GM19463 (cell line): ENCODE data around the gene NAA25.
"Not testable (repeated sequence)": the region's sequence is repeated elsewhere in the genome, so short reads cannot be mapped to it uniquely, and the experiment has no call there.

Experiments
- ATAC-seq: cut with Tn5 transposase; IDR thresholded peaks from one replicate; pipeline ENCODE4 v1.9.1; 2021; ENCODE audit warnings: mild to moderate bottlenecking, moderate library complexity; ENCODE audit not compliant: unreplicated experiment

NAA25 gene

GRCh38 chr12:112010415-112011344 lies 97.9 kb downstream of the NAA25 start:
- ATAC-seq: no peak

DNA sequence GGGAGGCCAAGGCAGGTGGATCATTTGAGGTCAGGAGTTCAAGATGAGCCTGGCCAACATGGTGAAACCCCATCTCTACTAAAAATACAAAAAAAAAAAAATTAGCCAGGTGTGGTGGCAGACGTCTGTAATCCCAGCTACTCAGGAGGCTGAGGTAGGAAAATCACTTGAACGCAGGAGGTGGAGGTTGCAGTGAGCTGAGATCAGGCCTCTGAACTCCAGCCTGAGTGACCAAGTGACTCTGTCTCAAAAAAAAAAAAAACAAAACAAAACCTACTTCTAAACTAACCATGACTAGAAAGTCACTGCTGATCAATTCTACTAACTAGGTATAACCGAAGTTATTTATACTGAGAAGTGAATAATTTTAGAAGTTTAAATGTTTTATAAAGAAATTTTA lies 99.0 kb downstream of the NAA25 start:
- not testable (repeated sequence) for ATAC-seq

DNA sequence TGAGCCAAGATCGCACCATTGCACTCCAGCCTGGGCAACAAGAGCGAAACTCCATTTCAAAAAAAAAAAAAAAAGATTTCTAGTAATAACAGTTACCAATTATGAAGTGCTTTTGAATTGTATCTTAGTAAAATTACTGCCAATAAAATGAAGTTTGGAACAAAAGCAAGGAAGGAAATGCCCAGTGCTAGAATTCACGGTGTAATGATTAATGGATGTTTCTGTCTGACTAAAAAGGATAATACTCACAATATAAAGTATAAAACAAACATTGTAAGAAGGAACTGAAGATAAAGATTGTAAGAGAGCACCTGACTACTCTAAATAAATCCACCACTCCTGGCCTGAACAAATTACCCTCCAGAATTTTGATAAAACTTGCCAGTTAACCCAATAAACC lies 99.7 kb downstream of the NAA25 start:
- no peak for ATAC-seq

DNA sequence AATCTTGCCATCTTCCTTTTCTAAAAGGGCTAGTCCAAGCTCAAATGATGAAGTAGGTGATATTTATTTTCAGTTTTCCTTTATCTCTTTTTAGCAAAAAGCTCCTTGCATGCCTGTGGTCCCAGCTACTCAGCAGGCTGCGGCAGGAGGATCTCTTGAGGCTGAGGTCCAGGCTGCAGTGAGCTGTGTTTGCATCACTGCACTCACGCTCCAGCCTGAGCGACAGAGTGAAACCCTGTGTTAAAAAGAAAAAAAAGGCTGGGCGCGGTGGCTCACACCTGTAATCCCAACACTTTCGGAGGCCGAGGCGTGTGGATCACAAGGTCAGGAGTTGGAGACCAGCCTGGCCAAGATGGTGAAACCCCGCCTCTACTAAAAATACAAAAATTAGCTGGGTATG lies 100.6 kb downstream of the NAA25 start:
- ATAC-seq: no peak

- no peak for ATAC-seq
Observed at GRCh38 chr12:112005419-112006395, 102.9 kb downstream of the NAA25 start.

GRCh38 chr12:112004041-112004440 lies 104.5 kb downstream of the NAA25 start:
- no peak for ATAC-seq

GRCh38 chr12:112001576-112001975 lies 107.0 kb downstream of the NAA25 start:
- no peak for ATAC-seq

DNA sequence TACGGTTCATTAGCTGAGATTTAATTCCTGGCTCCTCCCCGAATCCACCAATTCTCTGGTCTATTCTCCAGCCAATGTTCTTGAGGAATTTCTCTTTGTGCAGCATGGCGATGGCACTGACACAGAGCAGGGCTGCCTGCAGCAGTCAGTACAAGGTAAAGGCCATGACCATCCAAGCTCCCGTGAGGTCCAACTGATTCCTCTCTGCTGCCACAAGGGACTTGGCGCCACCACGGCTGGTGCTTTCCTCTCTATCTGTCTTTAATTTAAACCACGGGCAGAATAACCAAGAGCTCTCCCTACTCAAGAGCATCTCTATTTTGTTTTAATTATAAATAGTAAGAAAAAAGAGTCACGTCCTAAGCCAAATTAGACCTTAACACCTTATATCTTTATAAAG lies 107.8 kb downstream of the NAA25 start:
- no peak for ATAC-seq

DNA sequence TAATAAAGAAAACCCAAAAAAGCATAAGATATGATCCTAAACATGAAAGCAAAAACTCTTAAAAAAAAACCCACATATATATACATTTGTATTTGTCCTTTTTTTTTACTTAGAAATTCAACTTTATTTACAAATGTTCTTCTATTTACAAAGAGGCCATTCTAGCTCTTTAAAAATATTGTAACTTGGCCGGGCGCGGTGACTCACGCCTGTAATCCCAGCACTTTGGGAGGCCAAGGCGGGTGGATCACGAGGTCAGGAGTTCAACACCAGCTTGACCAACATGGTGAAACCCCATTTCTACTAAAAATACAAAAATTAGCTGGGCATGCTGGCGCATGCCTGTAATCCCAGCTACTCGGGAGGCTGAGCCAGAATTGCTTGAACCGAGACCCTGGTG lies 109.5 kb downstream of the NAA25 start:
- ATAC-seq: not testable (repeated sequence)

- ATAC-seq: no peak
Observed at GRCh38 chr12:111998015-111998414, 110.6 kb downstream of the NAA25 start.

DNA sequence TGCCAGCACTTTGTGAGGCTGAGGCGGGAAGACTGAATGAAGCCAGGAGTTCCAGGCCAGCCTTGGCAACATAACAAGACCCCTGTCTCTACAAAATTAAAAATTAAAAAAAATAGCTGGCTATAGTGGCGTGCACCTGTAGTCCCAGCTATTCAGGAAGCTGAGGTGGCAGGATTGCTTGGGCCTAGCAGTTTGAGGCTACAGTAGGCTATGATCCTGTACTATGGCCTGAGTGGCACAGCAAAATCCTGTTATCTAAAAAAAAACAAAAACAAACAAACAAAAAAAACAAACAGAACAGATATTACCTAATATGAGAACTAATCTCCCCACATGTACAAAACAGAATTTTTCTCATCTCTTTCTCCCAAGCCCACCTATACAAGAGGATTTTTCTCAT lies 111.3 kb downstream of the NAA25 start:
- ATAC-seq: no peak

- no peak for ATAC-seq
Observed at GRCh38 chr12:111995782-111996480, 112.7 kb downstream of the NAA25 start.

GRCh38 chr12:111994211-111995111 lies 114.1 kb downstream of the NAA25 start:
- not testable (repeated sequence) for ATAC-seq

DNA sequence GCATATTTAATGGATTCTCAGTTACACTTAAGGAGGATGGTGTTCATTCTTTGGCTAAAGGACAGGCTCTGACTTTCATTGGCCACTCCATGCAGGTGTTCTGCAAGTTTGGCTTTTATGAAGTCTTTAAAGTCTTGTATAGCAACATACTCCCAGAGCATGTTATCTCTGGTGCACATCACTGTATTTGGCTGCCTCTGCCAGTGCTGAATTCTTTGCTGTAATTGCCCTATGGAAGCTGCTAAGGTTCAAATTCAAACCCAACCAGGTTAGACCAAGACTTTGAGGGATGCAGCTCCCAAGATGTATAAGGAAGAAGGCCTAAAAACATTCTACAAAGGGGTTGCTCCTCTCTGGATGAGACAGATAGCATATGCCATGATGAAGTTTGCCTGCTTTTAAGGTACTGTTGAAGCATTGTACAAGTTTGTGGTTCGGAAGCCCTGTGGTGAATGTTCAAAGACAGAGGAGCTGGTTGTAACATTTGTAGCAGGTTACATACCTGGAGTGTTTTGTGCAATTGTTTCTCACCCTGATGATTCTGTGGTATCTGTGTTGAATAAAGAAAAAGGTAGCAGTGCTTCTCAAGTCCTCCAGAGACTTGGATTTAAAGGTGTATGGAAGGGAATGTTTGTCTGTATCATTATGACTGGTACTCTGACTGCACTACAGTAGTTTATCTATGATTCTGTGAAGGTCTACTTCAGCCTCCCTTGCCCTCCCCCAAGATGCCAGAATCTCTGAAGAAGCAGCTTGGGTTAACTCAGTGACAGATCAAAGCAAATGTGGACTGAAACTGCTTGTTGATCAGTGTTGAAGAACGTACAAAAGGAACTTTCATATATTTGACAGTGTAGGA lies 115.1 kb downstream of the NAA25 start:
- peak; percentile 55 for ATAC-seq

DNA sequence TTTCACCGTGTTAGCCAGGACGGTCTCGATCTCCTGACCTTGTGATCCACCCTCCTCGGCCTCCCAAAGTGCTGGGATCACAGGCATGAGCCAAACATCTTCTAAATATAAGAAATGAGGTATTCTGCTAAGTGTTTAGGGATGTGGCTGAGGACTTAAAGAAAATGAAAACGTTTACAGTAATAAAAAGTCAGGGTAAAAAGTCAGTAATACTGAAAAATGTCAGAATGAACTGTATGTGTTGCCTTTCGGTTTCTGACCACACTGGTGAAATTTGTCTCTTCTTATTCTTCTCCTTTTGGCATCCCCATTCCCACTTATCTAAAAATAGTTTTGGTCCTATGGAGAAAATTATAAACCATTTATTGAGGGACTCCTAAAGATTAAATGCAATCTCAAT lies 116.1 kb downstream of the NAA25 start:
- no peak for ATAC-seq

GRCh38 chr12:111991946-111992345 lies 116.6 kb downstream of the NAA25 start:
- ATAC-seq: no peak

- no peak for ATAC-seq
Observed at GRCh38 chr12:111991535-111991934, 117.0 kb downstream of the NAA25 start.

DNA sequence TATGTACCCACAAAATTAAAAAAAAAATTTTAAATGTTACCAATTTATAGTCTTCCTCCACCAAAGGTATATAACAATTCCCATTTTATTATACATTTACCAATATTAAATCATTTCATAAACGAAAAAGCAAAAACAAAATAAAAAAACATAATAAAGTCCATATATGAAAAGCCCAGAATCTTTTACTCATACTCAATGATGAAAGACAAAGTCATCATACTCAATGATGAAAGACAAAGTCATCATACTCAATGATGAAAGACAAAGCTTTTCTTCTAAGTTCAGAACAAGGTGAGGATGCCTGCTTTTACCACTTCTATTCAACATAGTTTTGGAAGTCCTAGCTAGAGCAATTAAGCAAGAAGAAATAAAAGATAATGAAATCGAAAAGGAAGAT lies 123.8 kb downstream of the NAA25 start:
- ATAC-seq: no peak

DNA sequence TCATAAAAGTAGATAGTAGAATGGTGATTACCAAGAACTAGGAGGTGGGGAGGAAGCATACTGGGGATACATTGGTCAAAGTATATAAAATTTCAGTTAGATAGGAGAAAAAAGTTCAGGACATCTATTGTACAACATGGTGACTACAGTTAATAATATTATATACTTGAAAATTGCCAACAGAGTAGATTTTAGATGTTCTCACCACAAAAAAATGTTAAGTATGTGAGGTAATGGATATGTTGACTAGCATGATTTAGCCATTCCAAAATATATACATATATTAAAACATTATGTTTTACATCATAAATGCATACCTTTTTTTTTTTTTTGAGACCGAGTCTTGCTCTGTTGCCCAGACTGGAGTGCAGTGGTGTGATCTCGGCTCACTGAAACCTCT lies 126.6 kb downstream of the NAA25 start:
- no peak for ATAC-seq
